Body of pancreas (tissue), 4 donors: ENCODE measurements around the gene DNAH11. TPM values are rescaled to one million over a fixed set of nuclear protein-coding genes. Genes with fewer than 3 reads are reported as not detected.

Experiments used
- ATAC-seq: fragments of 150-250 bp; one replicate; pipeline ENCODE4 v1.9.1; 2016
- DNase-seq, 4 donors: peaks; one replicate each; pipeline ENCODE4 v3.0.0-alpha.2; 2019
- H3K27ac ChIP-seq, 4 donors: fragments of 200-600 bp; sonication (generic); 1 replicate in 3 of 4; 2 replicates in 1 of 4; pipeline versions ENCODE4 v1.5.1 to v1.6.1; 2016 to 2019; ENCODE audit warnings: mild to moderate bottlenecking in 1 of 4, mixed read lengths in 1 of 4, moderate library complexity in 1 of 4
- H3K27me3 ChIP-seq, 2 donors: fragments of 200-600 bp; sonication (generic); one replicate each; pipeline ENCODE4 v1.6.0; 2016; ENCODE audit warnings: mild to moderate bottlenecking in 1 of 2
- H3K36me3 ChIP-seq, 2 donors: fragments of 200-600 bp; sonication (generic); replicated peaks in 1 of 2; 2 replicates each; pipeline ENCODE4 v1.5.1; 2016; ENCODE audit warnings: low read depth in 2 of 2; ENCODE audit not compliant: insufficient read depth in 1 of 2
- H3K4me1 ChIP-seq: fragments of 200-600 bp; sonication (generic); one replicate; pipeline ENCODE4 v1.6.0; 2016
- H3K4me3 ChIP-seq, 2 donors: fragments of 200-600 bp; sonication (generic); 1 replicate in 1 of 2; 2 replicates in 1 of 2; pipeline ENCODE4 v1.5.1; 2016 to 2019
- H3K9me3 ChIP-seq, 3 donors: fragments of 200-600 bp; sonication (generic); 1 replicate in 2 of 3; 2 replicates in 1 of 3; pipeline ENCODE4 v1.5.1; 2016
- CTCF ChIP-seq, 7 experiments: fragments of 450-650 bp in 4 of 7; fragments of 200-600 bp in 3 of 7; sonication (generic) in 3 of 7; IDR thresholded peaks; one replicate each; pipeline ENCODE4 v1.5.1; 2016 to 2019; ENCODE audit warnings: antibody characterized with exemption in 7 of 7
- POLR2A ChIP-seq, 3 donors: fragments of 450-650 bp; IDR thresholded peaks; one replicate each; pipeline ENCODE4 v1.6.1; 2016; ENCODE audit warnings: antibody characterized with exemption in 3 of 3, mild to moderate bottlenecking in 2 of 3
- WGBS, 2 donors: methylation state at CpG; one replicate each; pipeline ENCODE4 v1.1.5; 2017; 5-methylcytosine and 5-hydroxymethylcytosine counted together
- intact Hi-C: fragments of 100-400 bp; cut with DNase I; formaldehyde crosslinking; loops from one replicate; pipeline ENCODE4 v1.15.1; 2023
- total RNA-seq, 2 donors: library from RNA; depleted of rRNA; stranded (reverse); fragments of >200 nt; gene quantifications; one replicate each; pipeline ENCODE4 v1.1.0, GENCODE V29; 2016

Gene DNAH11
- total RNA-seq, 2 donors from 2014 or later: 0.52 to 0.99 TPM

GRCh38 chr7:21618706-21619105 is 75.9 kb downstream of the DNAH11 start:
- 64 to 69% methylated on average over 8 of the region's 8 CpGs for WGBS, 2 donors

GRCh38 chr7:21620054-21620453 is 77.2 kb downstream of the DNAH11 start:
- no peak overlapping the region for H3K27ac ChIP-seq
- peaks cover 16% of the 10 kb centered on the region for H3K4me1 ChIP-seq
- DNase-seq: no peak
- ATAC-seq: no peak
- 77 to 87% methylated on average over 2 of the region's 2 CpGs for WGBS, 2 donors
- TF ChIP-seq CTCF (IDR thresholded peaks at IDR 0.05) (no peak), POLR2A (IDR thresholded peaks at IDR 0.05) (no peak)
- no peak overlapping the region for H3K4me3 ChIP-seq
- H3K9me3 ChIP-seq: no peaks in the 10 kb centered on the region
- no peaks in the 10 kb centered on the region for H3K27me3 ChIP-seq
- no peaks in the 10 kb centered on the region for H3K36me3 ChIP-seq
- intact Hi-C loops: no loop called here

More at GRCh38 chr7:21618706-21619105, 75.9 kb downstream of the DNAH11 start:
- TF ChIP-seq CTCF (IDR thresholded peaks at IDR 0.05): no peak
- no peak for TF ChIP-seq POLR2A (IDR thresholded peaks at IDR 0.05)
- intact Hi-C loops: no loop called here
- no peak overlapping the region for H3K4me3 ChIP-seq
- H3K4me1 ChIP-seq: peaks cover 16% of the 10 kb centered on the region
- DNase-seq: no peak
- no peaks in the 10 kb centered on the region for H3K9me3 ChIP-seq
- H3K27ac ChIP-seq: no peak overlapping the region
- H3K27me3 ChIP-seq: no peaks in the 10 kb centered on the region
- H3K36me3 ChIP-seq: no peaks in the 10 kb centered on the region
- no peak for ATAC-seq

GRCh38 chr7:21624320-21624719 is 81.5 kb downstream of the DNAH11 start:
- Histone ChIP-seq H3K27ac (no peak overlapping the region), H3K4me1 (no peaks in the 10 kb centered on the region), H3K27me3 (no peaks in the 10 kb centered on the region), H3K4me3 (no peak overlapping the region), H3K9me3 (no peaks in the 10 kb centered on the region), H3K36me3 (no peaks in the 10 kb centered on the region)
- ATAC-seq (no peak), DNase-seq (no peak)
- intact Hi-C loops: no loop called here
- TF ChIP-seq POLR2A (IDR thresholded peaks at IDR 0.05) (no peak), CTCF (IDR thresholded peaks at IDR 0.05) (no peak)

- Histone ChIP-seq H3K9me3 (no peaks in the 10 kb centered on the region), H3K4me3 (no peak overlapping the region), H3K27ac (no peak overlapping the region), H3K36me3 (no peaks in the 10 kb centered on the region), H3K27me3 (no peaks in the 10 kb centered on the region), H3K4me1 (no peaks in the 10 kb centered on the region)
- DNase-seq (no peak), ATAC-seq (no peak)
- WGBS, 2 donors: 46 to 57% methylated on average over 4 of the region's 4 CpGs
- no peak for TF ChIP-seq POLR2A (IDR thresholded peaks at IDR 0.05)
- no peak for TF ChIP-seq CTCF (IDR thresholded peaks at IDR 0.05)
- intact Hi-C loops: no loop called here
These were observed 93.9 kb downstream of the DNAH11 start for GRCh38 chr7:21636694-21637093.

- Histone ChIP-seq H3K9me3 (no peaks in the 10 kb centered on the region), H3K27me3 (no peaks in the 10 kb centered on the region), H3K4me3 (no peak overlapping the region), H3K4me1 (no peaks in the 10 kb centered on the region), H3K27ac (no peak overlapping the region), H3K36me3 (no peaks in the 10 kb centered on the region)
- DNase-seq (no peak), ATAC-seq (no peak)
- WGBS, 2 donors: 62 to 63% methylated on average over 3 of the region's 3 CpGs
- intact Hi-C loops: no loop called here
- no peak for TF ChIP-seq CTCF (IDR thresholded peaks at IDR 0.05)
- no peak for TF ChIP-seq POLR2A (IDR thresholded peaks at IDR 0.05)
These were observed 96.5 kb downstream of the DNAH11 start for GRCh38 chr7:21639206-21639868.
